ENCODE measurements around the gene EP400.

DNA sequence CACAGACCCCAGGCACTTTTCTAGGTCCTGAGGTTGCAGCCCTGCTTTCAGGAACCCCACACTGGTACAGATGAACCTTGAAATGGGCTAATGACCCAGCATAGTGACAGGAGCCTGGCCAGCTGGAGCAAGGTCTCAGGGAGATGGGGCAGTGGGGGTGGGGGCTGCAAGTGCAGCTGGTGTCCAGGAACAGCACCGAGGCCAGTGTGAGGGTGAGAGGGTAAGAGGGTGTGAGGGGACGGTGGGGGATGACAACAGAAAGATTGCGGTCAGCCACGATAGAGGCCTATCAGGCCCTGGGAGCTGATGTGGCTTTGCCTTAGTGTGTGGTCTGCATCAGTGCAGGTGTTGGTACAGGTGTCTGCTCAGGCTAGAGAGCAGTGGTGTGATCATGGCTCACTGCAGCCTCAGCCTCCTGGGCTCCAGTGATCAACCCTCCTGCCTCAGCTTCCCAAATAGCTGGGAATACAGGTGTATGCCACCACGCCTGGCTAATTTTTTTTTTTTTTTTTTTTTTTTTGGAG lies 59.7 kb downstream of the EP400 start:
- TF ChIP-seq ZBTB1 (CRISPR knock-in tag; IDR thresholded peaks at IDR 0.05; ENCODE audit: borderline replicate concordance, low read depth) (no peak), KLF10 (CRISPR knock-in tag; IDR thresholded peaks at IDR 0.05) (no peak), SMARCA4 (IDR thresholded peaks at IDR 0.05) (no peak), POLR2A (conservative IDR thresholded peaks at IDR 0.05) (no peak), EGR1 (conservative IDR thresholded peaks at IDR 0.05) (no peak), ZNF354B (CRISPR knock-in tag; IDR thresholded peaks at IDR 0.05) (no peak), EHMT2 (IDR thresholded peaks at IDR 0.05) (no peak), HDAC2 (IDR thresholded peaks at IDR 0.05) (no peak), ZBTB11 (CRISPR knock-in tag; IDR thresholded peaks at IDR 0.05) (no peak), ZBTB2 (IDR thresholded peaks at IDR 0.05) (no peak)
- TF ChIP-seq, protein P1, sequence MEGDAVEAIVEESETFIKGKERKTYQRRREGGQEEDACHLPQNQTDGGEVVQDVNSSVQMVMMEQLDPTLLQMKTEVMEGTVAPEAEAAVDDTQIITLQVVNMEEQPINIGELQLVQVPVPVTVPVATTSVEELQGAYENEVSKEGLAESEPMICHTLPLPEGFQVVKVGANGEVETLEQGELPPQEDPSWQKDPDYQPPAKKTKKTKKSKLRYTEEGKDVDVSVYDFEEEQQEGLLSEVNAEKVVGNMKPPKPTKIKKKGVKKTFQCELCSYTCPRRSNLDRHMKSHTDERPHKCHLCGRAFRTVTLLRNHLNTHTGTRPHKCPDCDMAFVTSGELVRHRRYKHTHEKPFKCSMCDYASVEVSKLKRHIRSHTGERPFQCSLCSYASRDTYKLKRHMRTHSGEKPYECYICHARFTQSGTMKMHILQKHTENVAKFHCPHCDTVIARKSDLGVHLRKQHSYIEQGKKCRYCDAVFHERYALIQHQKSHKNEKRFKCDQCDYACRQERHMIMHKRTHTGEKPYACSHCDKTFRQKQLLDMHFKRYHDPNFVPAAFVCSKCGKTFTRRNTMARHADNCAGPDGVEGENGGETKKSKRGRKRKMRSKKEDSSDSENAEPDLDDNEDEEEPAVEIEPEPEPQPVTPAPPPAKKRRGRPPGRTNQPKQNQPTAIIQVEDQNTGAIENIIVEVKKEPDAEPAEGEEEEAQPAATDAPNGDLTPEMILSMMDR (IDR thresholded peaks at IDR 0.05 in 2 of 3, conservative IDR thresholded peaks at IDR 0.05 in 1 of 3; ENCODE audit: insufficient read depth in 2 of 3, low read depth in 1 of 3, low read length in 3 of 3), result no peak
- TF ChIP-seq, protein P2, sequence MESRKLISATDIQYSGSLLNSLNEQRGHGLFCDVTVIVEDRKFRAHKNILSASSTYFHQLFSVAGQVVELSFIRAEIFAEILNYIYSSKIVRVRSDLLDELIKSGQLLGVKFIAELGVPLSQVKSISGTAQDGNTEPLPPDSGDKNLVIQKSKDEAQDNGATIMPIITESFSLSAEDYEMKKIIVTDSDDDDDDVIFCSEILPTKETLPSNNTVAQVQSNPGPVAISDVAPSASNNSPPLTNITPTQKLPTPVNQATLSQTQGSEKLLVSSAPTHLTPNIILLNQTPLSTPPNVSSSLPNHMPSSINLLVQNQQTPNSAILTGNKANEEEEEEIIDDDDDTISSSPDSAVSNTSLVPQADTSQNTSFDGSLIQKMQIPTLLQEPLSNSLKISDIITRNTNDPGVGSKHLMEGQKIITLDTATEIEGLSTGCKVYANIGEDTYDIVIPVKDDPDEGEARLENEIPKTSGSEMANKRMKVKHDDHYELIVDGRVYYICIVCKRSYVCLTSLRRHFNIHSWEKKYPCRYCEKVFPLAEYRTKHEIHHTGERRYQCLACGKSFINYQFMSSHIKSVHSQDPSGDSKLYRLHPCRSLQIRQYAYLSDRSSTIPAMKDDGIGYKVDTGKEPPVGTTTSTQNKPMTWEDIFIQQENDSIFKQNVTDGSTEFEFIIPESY (CRISPR knock-in tag; IDR thresholded peaks at IDR 0.05), result no peak
